NCI-H2227 treated with DMSO at 0.1 percent for 48 hours (cell line): Measurements from ENCODE around the gene SEMA4B.

ENCODE experiments used
- DNase-seq: peaks from one replicate; lab custom pipeline; 2025; lab: John Stamatoyannopoulos, UW

The SEMA4B gene

DNA sequence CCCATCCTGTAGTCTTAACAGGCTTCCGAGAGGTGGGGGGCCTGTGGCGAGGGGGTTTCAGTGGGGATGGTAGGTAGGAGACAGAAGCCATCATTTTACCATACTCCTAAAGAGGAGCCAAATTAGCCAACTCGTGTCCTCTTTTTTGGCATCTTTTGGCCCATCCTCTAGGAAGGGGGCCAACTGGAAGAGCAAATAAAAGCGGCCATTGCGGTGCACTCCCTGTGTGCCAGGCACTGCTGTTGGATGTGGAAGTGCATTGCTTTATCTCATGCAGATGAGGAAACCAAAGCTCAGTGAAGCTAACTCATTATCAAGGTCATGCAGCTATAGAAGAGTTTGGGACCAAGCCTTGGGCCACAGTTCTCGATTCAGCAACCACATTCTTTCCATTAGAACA is 6.1 kb downstream of the SEMA4B start:
- DNase-seq = no peak

DNA sequence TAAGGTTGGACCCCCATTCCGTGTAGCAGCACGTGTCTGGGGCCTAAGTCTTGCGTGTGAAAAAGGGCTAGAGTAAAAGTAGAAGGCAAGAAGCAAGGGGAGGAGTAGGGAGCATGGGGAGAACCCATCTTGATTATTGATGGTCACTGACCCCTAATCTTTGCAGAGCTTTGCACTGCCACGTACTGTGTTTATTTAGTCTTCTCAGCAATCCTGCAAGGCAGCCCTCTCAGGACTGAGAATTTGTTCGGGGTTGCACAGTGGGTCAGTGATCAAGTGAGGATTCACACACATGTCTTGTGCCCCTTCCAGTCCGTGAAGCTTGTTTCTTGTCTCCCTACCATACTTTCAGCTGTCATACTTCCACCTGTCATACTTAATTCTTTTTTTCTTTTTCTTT is 7.2 kb downstream of the SEMA4B start:
- no peak for DNase-seq

DNA sequence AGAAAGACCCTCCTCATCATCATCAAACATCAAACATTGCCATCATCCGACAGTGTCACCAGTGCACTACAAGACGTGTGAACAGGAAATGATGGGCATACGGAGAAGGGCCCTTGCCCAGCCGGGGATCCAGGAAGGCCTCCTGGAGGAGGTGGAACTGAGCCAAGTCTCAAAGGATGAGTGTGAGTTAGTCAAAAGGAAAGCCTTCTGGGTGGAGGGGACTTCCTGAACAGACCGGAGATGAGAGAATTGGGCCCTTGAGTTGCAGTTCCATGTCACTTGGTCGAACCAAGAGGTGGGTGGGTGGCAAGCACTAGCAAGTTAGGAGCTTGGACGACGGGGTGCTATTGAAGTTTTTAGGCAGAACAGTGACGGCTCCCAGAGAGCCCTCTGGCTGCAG is 8.5 kb downstream of the SEMA4B start:
- no peak for DNase-seq

DNA sequence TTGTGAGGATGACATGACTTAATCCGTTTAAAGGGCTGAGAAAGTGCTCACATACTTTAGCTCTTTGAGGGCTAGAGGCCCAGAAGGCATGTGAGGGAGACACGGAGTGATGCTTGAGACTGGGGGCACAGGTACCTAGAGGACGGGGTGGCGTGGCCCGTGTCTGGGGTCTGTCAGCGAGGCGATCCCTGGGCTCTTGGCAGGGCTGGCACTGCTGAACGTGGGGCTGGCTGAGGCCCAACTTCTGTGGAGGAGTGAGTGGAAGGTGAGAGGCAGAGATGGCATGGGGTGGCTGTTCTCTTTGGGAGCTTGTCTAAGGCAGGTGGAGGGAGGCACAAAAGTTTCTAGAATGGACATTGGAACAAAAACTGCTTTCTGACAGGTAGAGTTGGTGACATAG is 9.5 kb downstream of the SEMA4B start:
- no peak for DNase-seq

DNA sequence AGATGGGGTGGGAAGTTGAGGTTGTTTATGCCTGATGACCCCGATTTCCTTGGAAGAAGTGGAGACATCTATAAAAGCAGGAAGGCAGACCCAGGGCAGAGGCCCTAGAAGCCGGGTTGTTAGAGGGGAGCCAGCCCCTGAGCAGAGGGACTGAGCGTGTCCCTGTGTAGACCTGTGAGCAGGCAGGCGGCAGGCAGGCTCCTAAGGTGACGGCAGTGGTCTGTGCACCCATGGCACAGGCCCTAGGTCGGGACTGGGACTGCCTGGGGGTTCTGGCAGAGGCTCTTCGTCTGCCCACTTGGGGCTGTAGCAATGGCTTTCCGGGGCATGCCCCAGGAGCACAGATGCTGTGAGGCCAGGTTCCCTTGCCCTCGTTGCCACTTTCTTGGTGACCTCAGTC is 9.9 kb downstream of the SEMA4B start:
- DNase-seq = no peak

DNA sequence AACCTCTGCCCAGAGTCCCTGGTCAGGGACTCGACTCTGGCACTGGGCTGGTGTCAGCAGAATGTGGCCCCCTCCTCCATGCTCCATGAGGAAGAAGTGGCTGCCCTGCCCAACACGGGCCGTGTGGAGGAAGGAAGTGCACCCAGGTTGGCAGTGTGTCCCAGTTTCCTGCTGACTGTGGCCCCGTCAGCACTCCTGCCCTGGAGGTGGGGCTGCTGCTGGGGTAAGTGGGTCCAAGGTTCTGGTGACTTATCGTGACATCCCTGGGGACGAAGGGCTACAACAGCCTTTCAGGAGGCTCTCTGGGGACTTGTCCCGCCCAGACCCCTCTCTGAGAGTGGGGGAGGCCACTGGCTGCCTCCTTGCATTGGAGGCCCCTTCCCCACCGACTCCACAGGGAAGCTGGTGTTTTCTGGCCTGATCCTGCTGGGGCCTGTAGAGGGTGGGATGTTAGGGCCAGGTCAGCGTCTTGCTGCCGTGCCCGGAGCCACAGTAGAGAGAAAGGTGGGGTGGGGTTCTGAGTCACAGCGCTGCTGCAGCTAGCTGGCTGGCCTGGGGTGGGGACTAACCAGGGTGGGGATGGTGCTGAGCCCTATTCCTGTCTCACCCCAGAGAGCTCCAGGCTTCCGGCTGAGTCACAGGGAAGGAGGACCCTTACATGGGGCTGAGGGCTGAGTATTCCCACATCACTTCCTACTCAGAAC is 10.5 kb downstream of the SEMA4B start:
- no peak for DNase-seq

DNA sequence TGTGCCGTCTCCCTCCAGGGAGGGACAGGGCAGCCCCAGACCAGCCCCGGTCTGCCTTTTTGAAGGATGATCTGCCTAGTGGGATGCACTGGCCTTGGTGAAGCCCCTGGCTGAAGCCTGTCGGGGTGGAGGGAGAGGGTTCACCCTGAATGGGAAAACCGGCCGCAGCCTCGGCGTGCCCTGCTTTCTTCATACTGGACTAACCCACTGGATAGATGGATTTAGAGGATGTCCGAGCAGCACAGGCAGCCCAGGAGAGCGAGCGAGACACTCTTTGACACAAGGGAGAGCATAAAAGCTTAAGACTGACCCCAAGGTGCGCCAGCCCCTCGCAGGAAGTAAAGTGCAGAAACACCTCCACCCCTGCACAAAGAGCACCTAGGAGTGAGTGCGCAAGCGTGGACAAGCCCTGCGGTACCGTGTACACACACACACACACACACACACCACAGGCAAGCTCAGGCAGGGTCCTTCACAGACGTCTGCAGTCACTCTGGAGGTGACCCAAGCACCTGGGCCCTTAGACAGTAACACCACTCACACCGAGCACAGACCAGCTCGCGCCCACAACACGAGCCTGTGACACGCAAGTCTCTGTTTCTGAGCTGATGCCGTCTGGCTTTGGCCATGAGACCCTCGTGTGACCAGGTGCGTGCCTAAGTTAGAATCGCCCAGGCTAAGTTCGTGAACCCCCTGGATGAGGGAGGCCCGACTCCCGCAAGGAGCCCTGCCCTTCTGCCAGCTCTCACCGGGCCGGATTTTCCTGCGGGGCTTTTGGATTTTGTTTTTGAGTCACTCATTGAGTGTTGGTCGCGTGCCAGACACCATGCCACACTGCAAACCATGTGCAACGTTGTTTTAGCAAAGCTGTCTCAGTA is 11.3 kb downstream of the SEMA4B start:
- no peak for DNase-seq

DNA sequence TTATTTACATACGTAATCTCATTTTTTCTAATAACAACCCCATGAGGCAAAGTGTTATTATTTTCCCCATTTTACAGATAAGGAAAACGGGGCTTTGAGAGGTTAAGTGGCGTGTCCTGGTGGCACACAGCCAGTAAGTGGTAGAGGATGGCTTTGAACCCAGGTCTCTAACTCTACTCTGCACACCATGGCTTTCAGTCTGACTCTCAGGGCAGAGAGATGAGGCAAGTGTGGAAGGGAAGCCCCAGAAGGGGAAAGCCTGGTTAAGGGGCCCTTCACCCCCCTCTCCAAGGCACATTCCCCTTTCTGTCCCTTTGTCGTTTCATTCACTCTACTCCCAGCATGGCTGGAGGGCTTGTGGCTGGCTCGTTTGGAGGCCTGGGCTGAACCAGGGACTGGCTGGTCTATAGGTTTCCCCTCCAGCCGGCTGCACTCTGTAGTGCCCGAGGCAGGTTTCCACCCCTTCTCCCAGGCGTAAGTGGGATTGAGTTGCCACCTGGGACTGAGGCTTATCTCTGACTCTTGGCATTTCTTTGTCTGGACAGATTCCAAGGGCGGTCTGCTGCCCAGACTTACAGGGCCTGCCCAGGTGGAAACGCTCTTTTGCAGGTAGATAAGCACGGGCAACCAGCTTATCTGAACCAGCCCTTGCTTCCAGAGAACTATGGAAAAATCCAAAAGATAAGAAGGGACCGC is 12.1 kb downstream of the SEMA4B start:
- no peak for DNase-seq

DNA sequence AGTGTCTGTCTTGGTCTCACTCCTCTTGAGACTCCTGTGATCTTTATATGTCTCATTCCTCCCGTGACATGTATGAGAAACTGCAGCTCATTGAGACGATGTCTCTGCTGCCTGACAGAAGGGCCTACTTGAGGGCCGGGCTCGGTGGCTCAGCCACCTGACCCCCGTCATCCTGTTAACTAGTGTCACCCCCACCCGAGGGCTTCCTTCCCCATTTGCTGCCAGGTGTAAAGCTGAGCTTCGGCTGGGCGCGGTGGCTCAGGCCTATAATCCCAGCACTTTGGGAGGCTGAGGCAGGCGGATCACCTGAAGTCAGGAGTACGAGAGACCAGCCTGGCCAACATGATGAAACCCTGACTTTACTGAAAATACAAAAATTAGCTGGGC is 12.7 kb downstream of the SEMA4B start:
- DNase-seq = no peak

DNA sequence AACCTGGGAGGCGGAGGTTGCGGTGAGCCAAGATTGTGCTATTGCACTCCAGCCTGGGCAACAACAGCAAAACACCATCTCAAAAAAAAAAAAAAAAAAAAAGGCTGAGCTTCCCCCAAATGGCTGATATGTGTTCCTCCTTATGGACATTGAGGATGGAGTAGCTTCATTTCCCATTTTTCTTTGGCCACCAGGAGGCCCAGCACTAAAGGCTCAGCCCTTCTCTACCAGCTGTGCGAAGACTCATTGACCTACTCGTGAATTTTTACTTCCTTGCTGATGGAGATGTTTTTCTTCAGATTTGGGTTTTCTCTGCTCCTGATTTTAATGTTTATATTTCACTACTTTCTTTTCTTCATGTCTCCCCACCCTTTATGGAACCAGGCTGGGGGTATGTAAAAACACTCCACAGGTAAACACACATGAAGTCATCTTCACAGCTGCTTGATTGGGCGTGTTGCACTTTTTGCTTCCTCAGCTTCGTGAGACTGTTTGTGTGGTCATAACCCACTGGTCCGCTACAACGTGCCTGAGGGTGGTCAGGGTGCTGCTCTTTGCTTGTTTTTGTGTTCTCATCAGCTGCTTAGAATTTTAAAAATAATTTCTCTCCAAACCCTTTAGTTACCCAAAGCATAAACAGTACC is 13.5 kb downstream of the SEMA4B start:
- DNase-seq = no peak

DNA sequence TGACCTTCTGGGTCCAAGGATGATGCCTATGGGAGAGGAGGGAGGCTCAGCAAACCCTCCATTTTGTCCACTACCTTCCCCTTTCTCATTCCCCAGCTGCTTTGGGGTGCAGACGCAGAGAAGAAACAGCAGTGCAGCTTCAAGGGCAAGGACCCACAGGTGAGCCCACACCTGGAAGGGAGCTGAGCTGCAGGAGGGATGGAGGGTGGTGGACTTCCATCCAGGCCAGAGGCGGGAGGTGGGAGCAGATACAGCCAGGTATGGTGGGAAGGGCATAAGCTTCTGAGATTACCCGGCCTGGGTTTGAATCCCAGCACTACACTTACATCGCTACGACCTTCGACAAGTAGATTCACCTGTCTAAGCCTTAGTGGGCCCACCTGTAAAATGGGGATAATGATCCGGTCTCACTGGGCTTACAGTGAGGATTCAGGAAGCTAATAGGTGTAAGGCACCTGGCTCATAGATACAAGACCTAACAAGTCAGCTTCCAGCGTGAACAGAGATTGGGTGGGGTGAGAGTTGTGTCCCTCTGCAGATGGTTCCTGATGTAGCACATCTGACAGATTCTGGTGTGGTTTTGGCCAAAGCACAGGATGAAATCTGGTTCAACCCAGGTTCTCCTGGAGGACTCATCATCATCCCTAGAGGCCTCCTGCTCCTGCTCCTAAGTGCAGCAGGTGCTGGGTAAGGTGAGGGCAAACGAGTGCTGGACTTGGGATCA is 16.7 kb downstream of the SEMA4B start:
- no peak for DNase-seq

DNA sequence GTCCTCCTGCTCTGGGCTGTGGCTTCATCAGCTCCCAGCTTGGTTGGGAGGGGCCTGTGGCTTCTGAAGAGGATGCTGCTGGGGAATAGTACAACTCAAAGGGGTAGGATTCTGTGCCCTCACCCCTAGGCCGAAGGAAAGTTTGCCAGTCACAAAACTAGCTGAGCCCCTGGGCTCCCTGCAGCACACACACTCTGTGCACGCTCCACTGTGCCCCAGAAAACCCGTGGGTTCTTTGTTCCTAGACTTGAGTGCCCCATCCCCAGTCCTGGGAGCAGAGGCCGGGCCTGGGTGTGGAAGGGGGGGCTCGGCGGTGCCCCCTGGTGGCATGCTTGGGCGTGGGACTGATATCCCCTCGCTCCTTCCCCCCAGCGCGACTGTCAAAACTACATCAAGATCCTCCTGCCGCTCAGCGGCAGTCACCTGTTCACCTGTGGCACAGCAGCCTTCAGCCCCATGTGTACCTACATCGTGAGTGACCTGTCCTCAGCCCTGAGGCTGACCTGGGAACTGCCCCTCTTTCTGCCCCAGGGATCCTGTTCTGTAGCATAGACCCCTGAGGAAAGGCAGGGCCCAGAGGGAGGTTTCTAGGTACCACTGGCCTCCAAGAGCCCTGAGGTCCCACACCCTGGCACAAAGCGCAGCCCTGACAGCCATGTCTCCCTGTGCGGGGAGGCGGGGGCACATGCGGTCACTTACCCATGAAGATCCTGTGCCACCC is 18.5 kb downstream of the SEMA4B start:
- peak; percentile 24 for DNase-seq

DNA sequence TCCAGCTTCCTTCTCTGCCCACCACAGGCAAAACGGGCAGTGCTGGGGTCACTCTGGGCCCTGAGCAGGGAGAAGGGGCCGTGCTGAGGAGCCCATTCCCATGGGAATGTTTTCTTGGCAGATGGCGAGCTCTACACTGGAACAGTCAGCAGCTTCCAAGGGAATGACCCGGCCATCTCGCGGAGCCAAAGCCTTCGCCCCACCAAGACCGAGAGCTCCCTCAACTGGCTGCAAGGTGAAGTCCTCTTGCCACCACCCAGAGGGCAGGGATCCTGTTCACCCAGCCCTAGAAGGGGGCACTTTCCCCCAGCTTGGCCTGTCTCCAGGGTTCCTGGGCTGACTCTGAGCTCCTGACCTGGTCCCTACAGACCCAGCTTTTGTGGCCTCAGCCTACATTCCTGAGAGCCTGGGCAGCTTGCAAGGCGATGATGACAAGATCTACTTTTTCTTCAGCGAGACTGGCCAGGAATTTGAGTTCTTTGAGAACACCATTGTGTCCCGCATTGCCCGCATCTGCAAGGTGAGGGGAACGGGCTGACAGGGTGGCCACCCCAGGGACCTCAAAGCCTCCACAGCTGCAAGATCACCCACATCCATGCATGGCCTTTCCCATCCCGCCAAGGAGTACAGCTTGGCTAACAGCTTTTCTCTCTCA is 20.2 kb downstream of the SEMA4B start:
- no peak for DNase-seq

DNA sequence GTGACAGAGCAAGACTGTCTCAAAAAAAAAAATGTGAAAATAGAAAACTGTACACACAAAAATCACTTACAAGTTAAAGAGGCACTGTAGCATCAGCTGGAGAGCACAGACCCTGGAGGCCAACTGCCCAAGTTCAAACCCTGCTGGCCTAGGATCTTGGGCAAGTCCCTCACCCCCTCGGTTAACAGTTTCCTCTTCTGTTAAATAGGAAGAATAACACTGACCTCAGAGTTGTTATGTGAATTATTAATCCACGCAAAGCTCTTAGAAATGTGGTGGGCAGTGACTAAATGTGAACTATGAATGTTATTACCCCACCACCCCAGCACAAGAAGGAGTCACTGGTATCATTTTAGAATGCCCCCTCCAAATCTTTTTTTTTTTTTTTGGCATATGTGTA is 21.4 kb downstream of the SEMA4B start:
- DNase-seq = no peak

DNA sequence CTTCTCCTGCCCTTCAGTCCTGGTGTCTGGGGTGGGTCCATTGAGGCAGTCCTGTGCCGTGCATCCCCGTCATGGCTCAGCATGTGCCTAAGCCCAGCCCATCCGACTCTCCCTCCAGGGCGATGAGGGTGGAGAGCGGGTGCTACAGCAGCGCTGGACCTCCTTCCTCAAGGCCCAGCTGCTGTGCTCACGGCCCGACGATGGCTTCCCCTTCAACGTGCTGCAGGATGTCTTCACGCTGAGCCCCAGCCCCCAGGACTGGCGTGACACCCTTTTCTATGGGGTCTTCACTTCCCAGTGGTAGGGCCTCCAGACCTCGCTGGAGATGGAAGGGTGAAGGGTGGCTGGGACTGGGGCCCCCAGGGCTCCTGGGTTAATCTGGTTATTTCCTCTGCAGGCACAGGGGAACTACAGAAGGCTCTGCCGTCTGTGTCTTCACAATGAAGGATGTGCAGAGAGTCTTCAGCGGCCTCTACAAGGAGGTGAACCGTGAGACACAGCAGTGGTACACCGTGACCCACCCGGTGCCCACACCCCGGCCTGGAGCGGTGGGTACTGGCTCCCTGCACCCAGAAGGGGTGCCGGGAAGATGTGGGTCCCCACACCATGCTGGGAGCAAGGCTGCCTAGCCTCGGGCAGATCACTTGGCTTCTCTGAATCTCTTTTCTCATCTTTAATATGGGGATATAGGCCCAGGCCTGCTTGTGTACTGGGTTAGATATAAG is 22.5 kb downstream of the SEMA4B start:
- DNase-seq = no peak

DNA sequence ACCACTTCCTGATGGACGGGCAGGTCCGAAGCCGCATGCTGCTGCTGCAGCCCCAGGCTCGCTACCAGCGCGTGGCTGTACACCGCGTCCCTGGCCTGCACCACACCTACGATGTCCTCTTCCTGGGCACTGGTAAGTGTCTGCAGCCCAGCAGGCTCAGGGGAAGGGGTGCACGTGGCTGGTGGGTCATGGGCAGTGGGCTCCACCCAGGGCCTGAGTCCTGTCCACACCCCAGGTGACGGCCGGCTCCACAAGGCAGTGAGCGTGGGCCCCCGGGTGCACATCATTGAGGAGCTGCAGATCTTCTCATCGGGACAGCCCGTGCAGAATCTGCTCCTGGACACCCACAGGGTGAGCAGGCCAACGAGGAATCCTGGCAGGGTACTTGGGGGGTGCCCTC is 23.9 kb downstream of the SEMA4B start:
- DNase-seq = no peak

DNA sequence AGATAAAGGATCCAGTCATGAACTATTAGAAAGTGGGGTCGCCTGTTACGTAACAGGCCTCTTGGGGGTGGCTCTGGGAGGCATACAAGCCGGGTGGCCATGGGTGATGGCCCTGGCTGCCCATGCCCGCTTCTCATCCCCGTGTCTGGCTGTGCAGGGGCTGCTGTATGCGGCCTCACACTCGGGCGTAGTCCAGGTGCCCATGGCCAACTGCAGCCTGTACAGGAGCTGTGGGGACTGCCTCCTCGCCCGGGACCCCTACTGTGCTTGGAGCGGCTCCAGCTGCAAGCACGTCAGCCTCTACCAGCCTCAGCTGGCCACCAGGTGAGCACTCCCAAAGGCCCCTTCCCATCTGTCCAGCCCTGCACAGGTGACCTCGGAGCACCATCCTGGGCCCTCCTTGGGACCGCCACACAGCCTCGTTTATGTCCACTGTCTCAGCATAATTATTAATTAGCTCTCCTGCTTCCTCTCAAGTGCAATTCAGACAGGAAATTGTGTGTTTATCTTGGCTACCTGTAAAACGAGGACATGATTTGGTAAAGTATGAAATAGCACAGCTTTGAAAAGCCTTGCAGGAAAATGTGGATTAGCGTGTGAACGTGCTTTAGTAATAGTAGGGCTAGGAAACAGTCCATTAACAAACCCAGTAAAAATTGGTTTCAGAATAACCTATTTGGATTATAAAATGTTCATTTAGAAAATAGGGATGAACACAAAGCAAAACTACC is 24.5 kb downstream of the SEMA4B start:
- DNase-seq = no peak

DNA sequence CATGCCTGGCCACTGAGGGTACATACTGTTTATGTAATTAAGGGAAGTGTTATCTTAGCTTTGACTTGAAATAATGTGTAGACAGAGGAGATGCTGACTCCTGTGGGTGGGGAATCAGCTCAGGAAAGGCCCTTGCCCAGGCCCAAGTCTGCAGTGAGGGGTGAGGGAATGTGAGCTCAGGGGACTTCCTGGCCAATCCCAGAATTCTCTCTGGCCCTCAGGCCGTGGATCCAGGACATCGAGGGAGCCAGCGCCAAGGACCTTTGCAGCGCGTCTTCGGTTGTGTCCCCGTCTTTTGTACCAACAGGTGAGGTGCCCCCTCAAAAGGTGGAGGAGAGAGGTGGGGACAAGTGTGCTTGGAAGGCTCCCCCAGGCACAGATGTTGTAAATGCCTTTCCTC is 26.2 kb downstream of the SEMA4B start:
- no peak for DNase-seq
